HCT116 (cell line): ENCODE results near the gene ZBTB7C.

Experiments
- CTCF ChIP-seq, 3 experiments: fragments of 200-600 bp in 1 of 3; sonication (generic) in 1 of 3; IDR thresholded peaks in 2 of 3; conservative IDR thresholded peaks in 1 of 3; 2 replicates each; pipeline ENCODE4 v1.5.1; 2012 to 2017; ENCODE audit warnings: low read depth in 2 of 3, low read length in 2 of 3, antibody characterized with exemption in 1 of 3, borderline replicate concordance in 1 of 3, control low read depth in 1 of 3, mild to moderate bottlenecking in 1 of 3, mixed read lengths in 1 of 3, mixed run types in 1 of 3, moderate library complexity in 1 of 3; ENCODE audit not compliant: insufficient read depth in 1 of 3
- EZH2 ChIP-seq: fragments of 200-600 bp; sonication (generic); IDR thresholded peaks from 2 replicates; pipeline ENCODE4 v1.6.1; 2017; ENCODE audit warnings: antibody characterized with exemption, mixed run types
- JUND ChIP-seq: IDR thresholded peaks from 2 replicates; pipeline ENCODE4 v1.6.1; 2012
- POLR2A ChIP-seq: IDR thresholded peaks from 2 replicates; pipeline ENCODE4 v1.7.0; 2011; ENCODE audit warnings: borderline replicate concordance; ENCODE audit not compliant: insufficient read depth, insufficient read length; ENCODE audit errors: extremely low read depth

- TF ChIP-seq POLR2A (no peak), JUND (no peak), CTCF (IDR thresholded peaks at IDR 0.05 in 2 of 3, conservative IDR thresholded peaks at IDR 0.05 in 1 of 3; ENCODE audit: borderline replicate concordance in 1 of 3, insufficient read depth in 1 of 3, low read depth in 2 of 3, low read length in 2 of 3) (no peak), EZH2 (no peak)
These were observed 98.2 kb downstream of the ZBTB7C start for GRCh38 chr18:48310999-48311398.
